Mesodermal cell (in vitro differentiated cells): Measurements from ENCODE around the gene FAM3C. TPM values are rescaled to one million over a fixed set of nuclear protein-coding genes. Genes with fewer than 3 reads are reported as not detected.
A peak's percentile ranks its signal among the peaks of the same experiment; 100 is the strongest.
"Not testable (repeated sequence)": the region's sequence is repeated elsewhere in the genome, so short reads cannot be mapped to it uniquely, and the experiment has no call there.

ENCODE experiments used
- H3K27ac ChIP-seq: 2 replicates; pipeline ENCODE4 v1.7.0; 2013; ENCODE audit warnings: mild to moderate bottlenecking, low read depth, low read length, moderate library complexity; ENCODE audit not compliant: severe bottlenecking
- H3K36me3 ChIP-seq: 2 replicates; pipeline ENCODE4 v1.7.1; 2013; ENCODE audit warnings: mild to moderate bottlenecking, low read length, moderate library complexity; ENCODE audit not compliant: control insufficient read depth, insufficient read depth
- H3K4me1 ChIP-seq: one replicate; pipeline ENCODE4 v1.7.1; 2013; ENCODE audit warnings: mild to moderate bottlenecking, low read length; ENCODE audit not compliant: insufficient read depth, control insufficient read depth, poor library complexity, severe bottlenecking
- H3K4me3 ChIP-seq: 2 replicates; pipeline ENCODE4 v1.7.0; 2013; ENCODE audit warnings: low read length, control low read depth, mild to moderate bottlenecking; ENCODE audit not compliant: insufficient read depth, poor library complexity, severe bottlenecking; ENCODE audit errors: extremely low read depth
- H3K9me3 ChIP-seq: 2 replicates; pipeline ENCODE4 v1.7.1; 2013; ENCODE audit warnings: mild to moderate bottlenecking, low read length, moderate library complexity; ENCODE audit not compliant: control insufficient read depth
- WGBS, 2 experiments: methylation state at CpG; one replicate each; pipeline ENCODE4 v1.1.5; 2013; ENCODE audit warnings: missing lambda C conversion rate in 2 of 2; ENCODE audit not compliant: insufficient coverage in 2 of 2; 5-methylcytosine and 5-hydroxymethylcytosine counted together
- polyA plus RNA-seq, 2 experiments: library from polyadenylated mRNA; stranded (reverse); fragments of 50-300 nt; gene quantifications; one replicate each; pipeline ENCODE4 v1.2.3, GENCODE V29; 2013

Gene FAM3C, protein sequence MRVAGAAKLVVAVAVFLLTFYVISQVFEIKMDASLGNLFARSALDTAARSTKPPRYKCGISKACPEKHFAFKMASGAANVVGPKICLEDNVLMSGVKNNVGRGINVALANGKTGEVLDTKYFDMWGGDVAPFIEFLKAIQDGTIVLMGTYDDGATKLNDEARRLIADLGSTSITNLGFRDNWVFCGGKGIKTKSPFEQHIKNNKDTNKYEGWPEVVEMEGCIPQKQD
- polyA plus RNA-seq (2013, experiment 1 of 2): 66.5 TPM
- polyA plus RNA-seq (2013, experiment 2 of 2): 72.1 TPM

DNA sequence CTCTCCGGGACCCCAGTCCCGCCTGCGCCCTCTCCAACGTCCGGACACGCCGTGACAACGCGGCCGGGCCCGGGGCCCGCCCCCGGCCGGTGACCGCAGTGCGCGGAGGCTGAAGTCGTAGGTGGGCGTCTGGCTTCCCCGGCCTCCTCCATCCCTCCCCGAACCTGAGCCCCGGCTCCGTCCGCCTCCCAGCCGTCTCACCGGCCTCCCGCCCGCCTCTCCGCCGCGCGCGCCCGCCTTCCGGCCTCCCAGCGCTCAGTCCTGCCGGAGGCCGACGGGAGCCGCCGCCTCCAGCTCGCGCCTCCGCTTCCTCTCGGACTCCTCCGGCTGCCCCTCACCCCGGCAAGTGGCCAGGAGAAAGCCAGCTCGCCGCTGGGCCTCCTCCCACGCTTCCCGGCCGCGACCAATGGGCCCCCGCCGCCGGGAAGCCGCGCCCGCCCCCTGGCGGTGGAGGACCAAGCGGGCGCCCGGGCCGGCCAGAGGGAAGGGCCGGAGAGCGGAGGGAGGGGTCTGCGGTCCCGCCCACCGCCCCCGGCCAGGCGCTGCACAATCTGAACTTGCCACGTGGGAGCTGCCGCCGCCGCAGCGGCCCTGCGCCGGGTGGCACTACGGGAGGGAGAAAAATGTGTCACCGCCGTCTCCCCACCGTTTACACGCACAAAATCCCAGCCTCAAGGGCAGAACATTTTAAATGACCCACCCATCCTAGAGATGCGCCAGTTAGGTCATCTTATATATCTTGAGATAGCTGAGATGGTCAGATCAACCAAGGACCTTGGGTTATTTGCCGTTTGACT is at the start of gene FAM3C:
Gene FAM3C, minus strand, starts transcription at position 348 of the 797 bp plus-strand sequence. CDS start 13,339 bp downstream, outside the sequence.
- H3K9me3 ChIP-seq: peaks cover 5% of the 10 kb centered on the region
- H3K27ac ChIP-seq: peak within 1 kb of the TSS; percentile 82
- H3K36me3 ChIP-seq: peaks cover 34% of the 10 kb centered on the region
- H3K4me1 ChIP-seq: peaks cover 3% of the 10 kb centered on the region
- peak within 1 kb of the TSS; percentile 87 for H3K4me3 ChIP-seq
- WGBS, 2 experiments: 1% methylated on average over 59 to 64 of the region's 85 CpGs

DNA sequence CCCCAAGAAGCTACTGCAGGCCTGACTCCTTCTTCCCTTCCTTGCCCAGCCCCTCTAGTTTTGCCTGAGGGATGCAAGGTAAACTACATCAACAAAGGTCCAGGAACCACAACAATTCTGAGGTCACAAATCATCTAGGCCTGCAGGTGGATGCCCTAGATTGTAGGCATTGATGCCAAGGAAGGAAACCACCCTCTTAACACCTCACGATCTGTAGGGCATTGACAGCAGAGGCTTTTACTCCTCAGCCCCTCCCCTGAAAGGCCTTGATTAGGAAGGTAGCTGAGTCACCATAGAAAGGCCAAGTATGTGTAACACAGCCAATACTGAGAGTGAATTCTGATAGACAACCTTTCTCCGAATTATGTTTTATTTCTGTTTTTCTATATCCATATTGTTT is 46.7 kb upstream of the FAM3C start:
- WGBS, 2 experiments: no CpG with 5 or more reads among the region's 2 CpGs
- Histone ChIP-seq H3K9me3 (no peaks in the 10 kb centered on the region), H3K27ac (no peak overlapping the region), H3K4me1 (peaks cover 4% of the 10 kb centered on the region), H3K4me3 (no peak overlapping the region), H3K36me3 (no peaks in the 10 kb centered on the region)

DNA sequence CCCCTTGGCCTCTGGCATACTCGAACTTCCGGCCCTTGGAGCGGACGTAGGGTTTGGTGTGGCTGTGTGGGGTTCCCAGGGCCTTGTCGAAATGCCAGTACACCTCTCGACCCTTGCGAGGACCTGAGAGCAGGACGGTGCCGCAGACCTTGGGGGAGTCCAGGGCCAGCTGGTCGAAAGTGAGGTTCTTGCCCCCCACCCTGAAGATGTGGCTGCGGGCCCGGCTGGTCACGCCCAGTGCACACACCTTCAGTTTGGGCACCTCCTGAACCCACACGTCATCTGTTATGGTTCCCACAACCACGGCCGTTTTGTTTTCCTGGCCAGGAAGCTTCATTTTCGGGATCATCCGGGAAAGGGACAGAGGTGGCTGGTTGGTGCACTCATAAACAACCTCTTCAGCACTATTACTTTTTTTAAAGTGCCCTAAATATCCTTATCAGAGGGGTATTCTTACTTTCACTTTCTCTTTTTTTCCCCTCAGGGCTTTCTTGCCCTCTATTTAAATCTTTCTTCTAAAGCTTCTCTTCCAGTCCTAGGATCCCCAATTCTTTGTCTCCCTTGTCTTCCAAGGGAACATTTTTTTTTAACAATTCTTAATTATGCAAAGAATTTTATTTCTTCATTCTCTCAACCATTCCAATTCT is 44.9 kb upstream of the FAM3C start:
- H3K27ac ChIP-seq: no peak overlapping the region
- no peaks in the 10 kb centered on the region for H3K36me3 ChIP-seq
- H3K4me3 ChIP-seq: no peak overlapping the region
- 89 to 91% methylated on average over 16 to 18 of the region's 18 CpGs for WGBS, 2 experiments
- peaks cover 8% of the 10 kb centered on the region for H3K4me1 ChIP-seq
- no peaks in the 10 kb centered on the region for H3K9me3 ChIP-seq

DNA sequence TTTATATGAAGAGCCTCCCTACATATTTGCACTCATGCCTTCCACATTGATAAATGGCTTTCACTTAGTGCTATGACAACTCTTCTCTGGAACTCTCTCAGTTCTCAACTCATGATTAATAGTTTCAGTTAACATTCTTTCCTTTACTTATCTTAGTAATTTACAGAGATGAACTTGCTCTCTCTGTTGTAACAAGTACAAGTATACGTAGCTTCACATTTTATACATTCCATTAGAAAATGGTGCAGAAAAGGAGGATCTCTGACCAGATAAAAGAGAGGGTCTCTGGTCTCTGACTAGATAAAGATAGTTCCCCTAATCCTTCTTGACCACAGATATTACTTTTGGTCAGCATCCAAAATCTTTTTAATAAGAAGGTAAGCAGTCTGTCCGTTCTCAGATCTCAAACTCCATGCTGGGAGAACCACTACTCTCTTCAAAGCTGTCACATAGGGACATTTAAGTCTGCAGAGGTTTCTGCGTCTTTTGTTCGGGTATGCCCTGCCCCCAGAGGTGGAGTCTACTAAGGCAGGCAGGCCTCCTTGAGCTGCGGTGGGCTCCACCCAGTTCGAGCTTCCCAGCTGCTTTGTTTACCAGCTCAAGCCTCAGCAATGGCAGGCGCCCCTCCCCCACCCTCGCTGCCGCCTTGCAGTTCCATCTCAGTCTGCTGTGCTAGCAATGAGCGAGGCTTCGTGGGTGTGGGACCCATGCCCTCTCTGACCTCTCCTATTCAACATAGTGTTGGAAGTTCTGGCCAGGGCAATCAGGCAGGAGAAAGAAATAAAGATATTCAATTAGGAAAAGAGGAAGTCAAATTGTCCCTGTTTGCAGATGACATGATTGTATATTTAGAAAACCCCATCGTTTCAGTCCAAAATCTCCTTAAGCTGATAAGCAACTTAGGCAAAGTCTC is 42.2 kb upstream of the FAM3C start:
- 1 to 2% methylated on average over 6 of the region's 12 CpGs for WGBS, 2 experiments

DNA sequence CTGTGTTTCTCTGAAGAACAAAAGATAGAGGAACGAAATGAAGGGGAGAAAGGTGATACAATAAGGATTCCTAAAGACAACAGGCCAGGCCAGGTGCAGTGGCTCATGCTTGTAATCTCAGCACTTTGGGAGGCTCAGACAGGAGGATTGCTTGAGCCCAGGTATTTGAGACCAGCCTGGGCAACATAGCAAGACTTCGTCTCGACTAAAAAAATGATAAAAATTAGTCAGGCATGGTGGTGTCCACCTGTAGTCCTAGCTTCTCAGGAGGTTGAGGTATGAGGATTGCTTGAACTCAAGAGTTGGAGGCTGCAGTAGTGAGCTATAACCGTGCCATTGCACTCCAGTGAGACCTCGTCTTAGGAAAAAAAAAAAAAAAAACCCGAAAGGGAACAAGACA is 41.4 kb upstream of the FAM3C start:
- no peak overlapping the region for H3K4me3 ChIP-seq
- peak overlapping the region; percentile 90 for H3K27ac ChIP-seq
- WGBS, 2 experiments: 88 to 100% methylated on average over 4 of the region's 6 CpGs

More for the DNA sequence above, 42.2 kb upstream of the FAM3C start:
- not testable (repeated sequence) for H3K4me1 ChIP-seq, H3K9me3 ChIP-seq, H3K4me3 ChIP-seq, H3K36me3 ChIP-seq
- peak overlapping the region; percentile 90 for H3K27ac ChIP-seq

DNA sequence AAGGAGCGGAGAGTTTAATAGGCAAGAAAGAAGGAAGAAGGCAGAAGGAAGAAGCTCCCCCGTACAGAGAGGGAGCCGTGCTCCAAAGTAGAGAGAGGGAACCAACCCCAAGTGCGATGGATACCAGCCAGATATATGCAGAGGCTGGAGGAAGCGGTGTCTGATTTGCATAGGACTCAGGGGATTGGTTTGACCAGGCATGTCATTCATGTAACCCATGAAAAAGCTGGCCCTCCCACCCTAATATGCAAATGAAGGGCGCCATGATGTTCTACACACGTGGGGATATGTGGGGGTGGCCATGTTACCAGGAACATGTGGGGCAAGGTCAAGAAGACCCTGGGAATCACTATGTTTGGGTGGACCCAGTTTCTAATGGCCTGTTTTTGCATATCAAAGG is 40.6 kb upstream of the FAM3C start:
- Histone ChIP-seq H3K9me3 (no peaks in the 10 kb centered on the region), H3K4me1 (peaks cover 8% of the 10 kb centered on the region), H3K36me3 (no peaks in the 10 kb centered on the region), H3K4me3 (no peak overlapping the region), H3K27ac (no peak overlapping the region)
- WGBS, 2 experiments: 94 to 96% methylated on average over 3 to 4 of the region's 7 CpGs

More for the DNA sequence above, 41.4 kb upstream of the FAM3C start:
- Histone ChIP-seq H3K9me3 (no peaks in the 10 kb centered on the region), H3K4me1 (peaks cover 8% of the 10 kb centered on the region), H3K36me3 (no peaks in the 10 kb centered on the region)

DNA sequence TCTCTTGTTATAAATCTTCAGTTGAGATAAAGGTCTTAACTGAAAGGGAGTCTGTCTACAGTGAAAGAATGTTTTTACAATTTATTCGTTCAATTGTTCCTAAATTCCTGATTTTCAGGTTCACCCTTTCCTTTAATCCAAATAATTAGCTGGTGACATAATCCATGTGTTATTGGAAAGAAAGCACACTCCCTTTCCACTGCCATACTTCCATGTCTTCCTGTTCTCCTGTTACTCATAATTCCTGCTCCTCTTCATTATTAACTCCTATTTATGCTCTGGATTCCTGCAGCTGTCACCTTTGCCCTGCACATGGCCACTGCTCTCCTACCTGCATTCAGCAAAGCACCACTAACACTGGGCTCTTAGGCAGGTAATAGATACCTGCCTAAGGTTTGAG is 40.0 kb upstream of the FAM3C start:
- H3K4me1 ChIP-seq: peaks cover 8% of the 10 kb centered on the region
- H3K9me3 ChIP-seq: no peaks in the 10 kb centered on the region
- H3K27ac ChIP-seq: no peak overlapping the region
- H3K36me3 ChIP-seq: no peaks in the 10 kb centered on the region
- H3K4me3 ChIP-seq: no peak overlapping the region
- 100% methylated on average over 1 of the region's 1 CpG; no CpG with 5 or more reads in 1 of the 2 experiments for WGBS, 2 experiments

DNA sequence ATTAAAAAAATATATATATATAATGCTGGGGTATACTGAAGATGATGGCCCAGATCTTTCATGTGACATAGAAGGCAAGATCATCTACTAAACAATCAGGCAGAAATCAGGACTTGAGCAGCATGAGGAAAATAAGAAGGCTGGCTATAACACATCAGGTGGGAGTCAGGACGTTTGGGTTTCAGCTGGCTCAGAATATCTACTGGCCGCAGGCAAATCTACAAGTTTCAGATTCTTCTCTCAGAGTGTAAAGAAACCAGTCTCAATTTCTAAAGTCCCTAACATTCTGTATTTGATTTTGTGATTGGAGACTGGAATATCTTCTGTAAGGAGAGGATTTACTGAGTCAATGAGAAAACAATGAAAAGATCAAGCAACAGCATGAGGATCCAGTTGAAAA is 37.7 kb upstream of the FAM3C start:
- peaks cover 8% of the 10 kb centered on the region for H3K4me1 ChIP-seq
- H3K4me3 ChIP-seq: no peak overlapping the region
- H3K27ac ChIP-seq: no peak overlapping the region
- H3K36me3 ChIP-seq: no peaks in the 10 kb centered on the region
- 92% methylated on average over 2 of the region's 2 CpGs; no CpG with 5 or more reads in 1 of the 2 experiments for WGBS, 2 experiments
- no peaks in the 10 kb centered on the region for H3K9me3 ChIP-seq

DNA sequence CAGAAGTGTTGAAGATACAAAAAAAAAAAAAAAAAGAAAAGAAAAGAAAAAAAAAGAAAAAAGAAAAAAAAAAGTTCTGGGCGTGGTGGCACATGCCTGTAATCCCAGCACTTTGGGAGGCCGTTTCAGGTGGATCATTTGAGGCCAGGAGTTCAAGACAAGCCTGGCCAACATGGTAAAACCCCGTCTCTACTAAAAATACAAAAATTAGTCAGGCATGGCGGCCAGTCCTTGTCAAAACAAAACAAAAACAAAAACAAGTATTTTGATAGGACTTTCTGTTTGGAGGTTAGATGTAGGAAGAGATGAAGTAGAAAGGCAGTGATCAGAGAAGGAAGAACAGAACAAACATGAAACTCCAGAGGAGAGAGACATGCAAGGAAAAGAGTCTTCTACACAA is 36.4 kb upstream of the FAM3C start:
- H3K4me3 ChIP-seq, H3K36me3 ChIP-seq, H3K27ac ChIP-seq, H3K9me3 ChIP-seq, H3K4me1 ChIP-seq: not testable (repeated sequence)
- 80 to 100% methylated on average over 1 to 2 of the region's 4 CpGs for WGBS, 2 experiments

DNA sequence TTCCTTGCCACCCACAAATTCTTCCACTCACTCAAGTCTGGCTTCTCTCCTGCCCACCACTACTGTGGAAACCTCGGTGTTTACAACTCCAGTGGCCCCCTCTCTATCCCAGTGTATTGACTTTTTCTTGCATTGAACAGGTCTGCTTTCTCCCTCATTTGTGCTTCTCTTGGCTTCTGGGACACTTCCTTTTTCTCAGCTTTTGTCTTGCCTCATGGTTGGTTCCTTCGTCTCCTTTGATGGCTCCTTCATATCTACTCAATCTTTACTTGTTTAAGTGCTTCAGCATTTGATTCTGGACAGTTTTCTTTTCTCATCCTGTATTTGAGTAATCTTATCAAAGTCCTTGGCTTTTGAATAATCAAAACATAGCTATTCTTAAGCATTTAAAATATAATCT is 35.9 kb upstream of the FAM3C start:
- Histone ChIP-seq H3K4me1 (no peaks in the 10 kb centered on the region), H3K4me3 (no peak overlapping the region), H3K9me3 (no peaks in the 10 kb centered on the region), H3K36me3 (no peaks in the 10 kb centered on the region), H3K27ac (no peak overlapping the region)
- 92 to 100% methylated on average over 1 to 2 of the region's 2 CpGs for WGBS, 2 experiments
